NCI-H526 (cell line): Measurements from ENCODE around the gene TIMM10B.

ENCODE experiments used
- DNase-seq, 2 experiments: peaks; one replicate each; lab custom pipeline; 2025; lab: John Stamatoyannopoulos, UW

TIMM10B gene, protein sequence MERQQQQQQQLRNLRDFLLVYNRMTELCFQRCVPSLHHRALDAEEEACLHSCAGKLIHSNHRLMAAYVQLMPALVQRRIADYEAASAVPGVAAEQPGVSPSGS

DNA sequence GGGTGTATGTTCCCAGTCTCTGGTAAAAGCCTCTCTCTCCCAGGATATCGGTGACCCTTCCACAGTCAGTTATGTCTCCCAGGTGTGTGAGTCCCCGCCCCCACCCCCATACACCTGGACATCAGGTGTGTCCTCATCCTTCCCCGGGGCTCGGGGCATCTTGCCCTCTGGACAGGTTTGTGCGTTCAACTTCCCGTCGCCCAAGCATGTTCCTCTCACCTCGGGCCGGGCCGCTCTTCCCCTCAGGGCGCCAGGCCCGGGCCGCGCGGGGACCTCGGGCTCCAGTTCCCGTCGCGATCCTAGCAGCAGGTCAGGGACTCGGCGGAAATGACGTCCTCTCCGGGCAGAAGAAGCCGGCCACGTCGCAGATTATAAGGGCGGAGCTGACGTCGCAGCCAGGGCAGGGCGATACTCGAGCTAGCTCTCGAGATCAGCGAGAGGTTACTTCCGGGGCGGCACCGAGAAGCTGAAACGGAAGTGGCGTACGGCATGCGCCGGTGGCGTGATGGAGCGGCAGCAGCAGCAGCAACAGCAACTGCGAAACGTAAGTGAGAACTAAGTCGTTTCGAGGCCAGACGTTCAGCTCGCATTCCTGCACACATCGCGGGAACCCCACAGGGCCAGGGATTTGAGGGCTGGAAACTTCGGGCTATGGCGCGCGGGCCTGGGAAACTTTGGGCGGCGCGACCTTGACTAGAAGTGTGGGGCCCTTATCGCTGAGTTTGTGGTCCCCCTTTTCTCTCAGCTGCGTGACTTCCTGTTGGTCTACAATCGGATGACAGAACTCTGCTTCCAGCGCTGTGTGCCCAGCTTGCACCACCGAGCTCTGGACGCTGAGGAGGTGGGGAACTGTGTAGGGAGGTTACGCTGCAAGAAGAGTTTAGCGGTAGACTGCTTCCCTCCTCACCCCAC lies at the start of gene TIMM10B, which contains the start of gene ARFIP2:
TSS of gene TIMM10B (plus strand) at position 490 of the 912 bp plus-strand sequence. CDS start at position 506, 16 bp downstream.
TSS of gene ARFIP2 (minus strand) at position 320 of the 912 bp plus-strand sequence. CDS start 910 bp downstream, outside the sequence.
- peak; percentile 97 to 99 for DNase-seq

DNA sequence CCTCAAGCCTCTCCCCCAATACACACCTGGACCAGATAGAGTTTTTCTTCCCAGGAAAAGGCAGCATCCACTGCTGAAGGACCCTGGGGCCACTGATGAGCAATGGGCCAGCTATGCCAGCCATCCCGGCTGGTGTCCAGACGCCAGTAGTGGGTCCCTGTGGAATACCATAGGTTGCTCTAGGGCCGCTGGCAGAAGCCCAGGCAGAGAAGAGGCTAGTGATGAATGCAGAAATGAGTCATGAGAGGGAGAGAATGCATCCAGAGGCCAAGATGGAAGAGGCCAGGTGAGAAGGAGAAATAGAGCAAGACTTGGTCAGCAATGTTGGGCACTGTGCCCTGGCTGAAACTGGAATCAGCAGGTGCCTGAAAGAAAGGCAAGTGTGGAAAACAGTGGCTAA lies 49.4 kb upstream of the TIMM10B start:
- no peak for DNase-seq

DNA sequence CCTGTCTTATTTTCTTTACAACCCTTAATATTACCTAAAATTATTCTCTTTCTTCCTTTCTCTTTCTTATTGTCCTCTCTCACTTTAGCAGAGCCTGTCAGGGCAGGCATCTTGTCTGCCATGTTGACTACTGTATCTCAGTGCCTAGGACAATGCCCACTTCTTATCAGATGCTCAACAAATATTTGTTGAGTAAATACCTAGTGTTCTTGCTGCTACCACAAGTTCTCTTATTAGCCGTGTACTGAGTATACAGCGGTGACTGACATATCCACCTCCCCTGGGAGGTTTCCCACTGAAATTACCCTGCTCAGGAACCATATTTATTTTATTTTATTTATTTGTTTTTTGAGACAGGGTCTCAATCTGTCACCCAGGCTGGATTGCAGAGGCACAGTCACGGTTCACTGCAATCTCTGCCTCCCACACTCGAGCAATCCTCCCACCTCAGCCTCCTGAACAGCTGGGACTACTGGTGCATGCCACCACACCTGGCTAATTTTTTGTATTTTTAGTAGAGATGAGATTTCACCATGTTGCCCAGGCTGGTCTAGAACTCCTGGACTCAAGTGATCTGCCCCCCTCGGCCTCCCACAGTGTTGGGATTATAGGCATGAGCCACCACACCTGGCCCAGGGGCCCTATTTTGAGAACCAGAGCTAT lies 47.2 kb upstream of the TIMM10B start:
- no peak for DNase-seq

DNA sequence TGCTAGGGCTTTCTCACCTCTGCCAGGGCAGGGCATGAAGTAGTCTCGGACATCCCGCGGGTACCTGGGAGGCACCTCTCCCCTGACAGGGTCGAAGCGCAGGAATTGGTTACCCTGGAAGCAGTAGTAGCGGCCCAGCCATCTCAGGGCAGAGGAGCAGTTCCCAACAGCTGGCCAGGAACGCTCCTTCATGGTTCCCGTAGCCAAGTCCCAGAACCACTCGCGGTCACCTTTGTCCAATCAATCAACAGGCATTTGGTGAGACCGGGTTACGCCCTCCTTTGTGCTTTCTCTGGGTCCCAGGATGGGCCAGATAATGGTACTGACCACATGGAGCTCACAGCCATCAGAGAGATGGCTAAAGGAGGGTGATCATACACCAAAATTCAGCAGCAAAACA lies 43.9 kb upstream of the TIMM10B start:
- DNase-seq = no peak

DNA sequence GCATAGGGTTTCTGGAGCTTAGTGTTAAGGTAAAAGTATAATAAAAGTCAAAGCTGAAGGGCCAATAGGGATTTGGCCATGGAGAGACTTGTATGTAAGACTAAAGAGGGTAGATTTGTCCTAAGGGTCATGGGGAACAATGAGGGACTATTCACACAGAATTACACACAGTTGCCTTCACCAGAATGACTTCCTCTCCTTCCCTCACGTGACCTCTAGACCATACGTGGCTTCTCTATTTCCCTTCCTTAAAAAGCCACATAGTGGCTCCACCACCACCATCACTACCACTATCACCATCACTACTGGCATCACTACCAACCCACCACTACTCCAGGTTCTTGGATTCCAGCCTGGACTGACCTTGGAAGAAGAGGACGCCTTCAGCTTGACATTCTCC lies 43.3 kb upstream of the TIMM10B start:
- no peak for DNase-seq

DNA sequence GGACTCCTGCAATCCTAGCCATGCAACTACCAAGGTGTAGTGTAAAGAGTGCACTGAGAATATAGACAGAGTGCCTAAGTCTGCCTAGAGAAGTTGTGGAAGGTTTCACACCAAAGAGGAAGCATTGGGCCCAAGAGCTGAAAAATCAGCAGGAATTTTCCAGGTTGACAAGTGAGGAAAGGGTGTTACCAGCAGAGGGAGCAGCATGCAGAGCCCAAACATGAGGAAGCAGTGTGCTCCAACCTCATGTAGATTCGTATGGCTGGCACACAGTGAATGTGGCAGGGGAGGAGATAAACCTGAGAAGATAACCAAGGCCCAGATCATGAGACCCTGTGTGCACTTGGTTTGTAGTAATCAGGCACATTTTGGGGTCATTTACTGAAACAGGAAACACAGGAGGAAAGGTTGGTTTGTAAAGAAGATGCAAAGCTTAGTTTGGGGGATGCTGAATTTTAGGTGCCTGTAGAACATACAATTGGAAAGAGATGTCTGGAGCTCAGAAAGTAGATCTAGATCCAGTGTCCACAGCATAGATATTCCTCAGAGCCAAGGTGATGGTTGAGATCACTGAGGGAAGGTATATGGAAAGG lies 42.2 kb upstream of the TIMM10B start:
- DNase-seq = peak; percentile 33 to 75

DNA sequence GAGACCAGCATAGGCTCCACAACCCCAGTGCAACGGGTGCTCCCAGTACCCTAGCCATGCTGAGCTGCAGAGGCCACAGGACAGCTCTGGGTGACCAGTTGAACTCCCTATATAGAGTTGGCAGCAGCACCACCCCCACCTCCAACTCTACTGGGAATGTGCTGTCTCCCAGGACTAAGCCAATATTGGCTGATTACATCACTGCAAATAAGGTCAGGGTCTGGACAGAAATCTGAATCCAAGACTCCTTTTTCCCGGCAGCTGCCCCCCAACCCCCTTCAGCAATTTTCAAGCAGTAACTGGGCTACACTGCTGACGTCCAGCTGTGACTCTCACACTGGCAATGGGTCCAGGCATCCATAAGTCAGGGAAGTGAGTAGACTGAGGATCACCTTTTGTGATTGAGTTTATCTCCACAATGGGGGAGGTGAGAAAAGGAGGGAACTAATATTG lies 40.4 kb upstream of the TIMM10B start, which contains the start of gene HPX:
TSS of gene HPX (minus strand) at position 82 of the 453 bp plus-strand sequence. CDS start at position 58, 24 bp downstream.
- no peak for DNase-seq

DNA sequence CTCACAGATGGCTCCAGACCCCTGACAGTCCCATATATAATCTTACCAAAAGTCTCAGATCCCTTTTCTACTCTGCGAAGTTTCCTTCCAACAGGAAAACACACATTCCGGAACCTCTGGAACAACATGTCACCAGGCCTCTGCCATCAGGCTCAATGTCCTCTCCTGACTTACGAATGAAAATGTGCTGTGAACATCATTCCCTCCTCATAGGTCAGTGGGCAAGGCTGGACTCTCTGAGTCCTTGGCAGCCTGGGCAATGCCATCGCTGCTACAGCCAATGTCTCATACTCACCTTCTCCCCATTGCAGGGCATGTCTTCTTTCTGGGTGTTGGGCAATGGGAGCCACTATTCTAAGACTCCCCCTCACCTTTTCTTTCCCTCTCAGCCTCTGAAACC lies 38.9 kb upstream of the TIMM10B start:
- no peak for DNase-seq

DNA sequence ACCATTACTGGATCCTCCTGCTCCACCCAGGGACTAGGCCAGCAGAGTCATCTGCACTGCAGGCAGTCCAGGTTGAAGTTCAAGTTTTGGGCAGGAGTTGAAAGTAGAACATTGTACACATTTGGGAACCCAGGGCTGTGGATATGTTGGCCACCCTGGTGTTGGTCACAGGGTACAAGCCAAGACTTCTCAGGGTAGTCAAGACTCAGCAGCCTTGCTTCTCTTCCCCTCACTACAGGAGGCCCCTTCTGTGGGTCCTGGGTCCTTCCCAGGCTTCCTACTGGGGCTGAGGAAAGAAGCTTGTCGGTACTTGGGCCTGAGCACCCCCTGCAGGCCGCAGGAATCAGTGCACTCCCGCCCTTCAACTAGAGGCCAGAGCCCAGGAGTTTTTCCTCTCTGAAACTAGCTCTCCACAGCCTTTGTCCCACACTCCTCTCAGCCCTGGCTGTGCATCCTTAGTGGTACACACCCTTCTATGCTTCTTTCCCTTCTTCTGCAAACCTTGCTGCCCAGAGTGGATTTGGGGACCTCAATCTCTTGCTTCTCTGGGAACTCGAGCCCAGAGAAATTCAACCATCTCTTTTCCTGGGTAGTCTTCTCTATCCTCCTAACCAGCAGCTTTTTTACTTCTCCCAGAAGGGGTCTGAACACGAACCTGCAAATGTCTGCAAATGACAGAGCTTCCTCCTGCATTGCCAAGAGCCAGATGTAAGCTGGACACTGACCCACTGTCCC lies 37.9 kb upstream of the TIMM10B start:
- DNase-seq = peak; percentile 49 to 81

DNA sequence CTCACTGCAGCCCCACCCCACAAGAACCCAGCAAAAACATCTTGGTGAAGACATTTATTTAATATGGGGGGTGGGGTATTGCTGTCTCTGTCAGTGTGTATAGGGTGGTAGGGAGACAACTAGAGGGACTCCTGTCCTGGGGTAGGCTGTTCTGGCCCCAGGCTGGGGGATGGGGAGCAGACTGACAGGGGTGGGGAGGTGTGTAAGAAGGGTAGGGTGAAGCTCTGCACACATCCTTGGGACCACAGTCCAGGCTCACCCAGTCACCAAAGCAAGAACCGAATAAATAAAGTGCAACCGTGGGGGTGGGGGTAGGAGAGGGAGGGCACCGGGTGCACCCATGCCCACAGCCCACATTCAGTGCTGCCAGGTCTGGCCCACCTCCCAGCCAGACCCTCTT lies 32.7 kb upstream of the TIMM10B start:
- DNase-seq = no peak

DNA sequence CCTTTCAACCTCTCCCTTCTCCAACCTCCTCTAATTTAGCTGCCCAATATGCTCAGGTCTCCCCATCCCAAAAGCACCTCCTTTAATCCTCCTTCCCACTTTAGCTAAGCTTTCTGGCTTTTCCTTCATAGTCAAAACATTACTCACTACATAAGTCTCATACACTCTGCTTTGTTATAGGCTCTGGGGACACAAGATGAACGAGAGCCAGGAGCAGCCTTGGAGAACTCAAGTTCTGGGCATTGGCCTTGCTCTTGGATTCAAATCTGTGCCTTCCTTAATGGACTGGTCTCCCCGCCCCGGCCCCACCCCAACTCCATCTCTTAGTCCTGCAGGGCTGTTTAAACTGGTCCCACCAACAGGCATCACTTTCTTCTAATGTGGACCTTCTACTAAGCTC lies 29.1 kb upstream of the TIMM10B start:
- no peak for DNase-seq

DNA sequence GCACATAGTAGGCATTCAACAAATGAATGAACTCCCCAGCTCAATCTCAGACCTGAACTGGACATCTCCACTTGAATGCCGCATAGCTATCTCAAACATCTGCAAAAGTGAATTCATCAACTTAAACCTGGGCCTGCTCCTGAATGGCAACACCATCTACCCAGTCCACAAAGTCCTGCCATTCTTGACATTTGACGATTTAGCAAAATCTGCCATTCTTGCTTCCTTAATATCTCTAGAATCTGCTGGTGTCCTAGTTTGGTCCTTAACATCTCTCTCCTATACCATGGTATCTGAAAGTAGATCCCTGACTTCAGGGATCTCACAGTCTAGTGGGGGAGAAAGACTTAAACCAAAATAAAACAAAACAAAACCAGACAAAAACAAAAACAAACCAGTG lies 28.1 kb upstream of the TIMM10B start:
- no peak for DNase-seq

DNA sequence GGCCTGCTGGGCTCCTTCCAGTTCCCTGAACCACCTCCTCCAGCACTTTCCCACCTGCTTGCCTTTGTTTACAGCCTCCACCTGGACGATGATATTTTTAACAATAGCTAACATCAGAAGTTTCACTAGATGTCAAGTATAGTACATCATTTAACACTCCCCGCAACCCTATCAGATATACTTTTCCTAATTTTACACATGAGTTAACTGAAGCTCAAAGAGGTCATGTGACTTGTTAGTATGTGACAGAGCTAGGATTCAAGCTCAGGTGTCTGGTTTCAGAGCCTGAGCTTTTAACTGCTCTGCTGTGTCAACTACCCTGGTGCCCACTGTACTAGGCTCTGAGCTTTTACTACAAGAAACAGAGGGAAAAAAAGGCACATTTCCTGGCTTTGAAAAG lies 26.2 kb upstream of the TIMM10B start:
- peak in 1 of 2 experiments; percentile 24 for DNase-seq

DNA sequence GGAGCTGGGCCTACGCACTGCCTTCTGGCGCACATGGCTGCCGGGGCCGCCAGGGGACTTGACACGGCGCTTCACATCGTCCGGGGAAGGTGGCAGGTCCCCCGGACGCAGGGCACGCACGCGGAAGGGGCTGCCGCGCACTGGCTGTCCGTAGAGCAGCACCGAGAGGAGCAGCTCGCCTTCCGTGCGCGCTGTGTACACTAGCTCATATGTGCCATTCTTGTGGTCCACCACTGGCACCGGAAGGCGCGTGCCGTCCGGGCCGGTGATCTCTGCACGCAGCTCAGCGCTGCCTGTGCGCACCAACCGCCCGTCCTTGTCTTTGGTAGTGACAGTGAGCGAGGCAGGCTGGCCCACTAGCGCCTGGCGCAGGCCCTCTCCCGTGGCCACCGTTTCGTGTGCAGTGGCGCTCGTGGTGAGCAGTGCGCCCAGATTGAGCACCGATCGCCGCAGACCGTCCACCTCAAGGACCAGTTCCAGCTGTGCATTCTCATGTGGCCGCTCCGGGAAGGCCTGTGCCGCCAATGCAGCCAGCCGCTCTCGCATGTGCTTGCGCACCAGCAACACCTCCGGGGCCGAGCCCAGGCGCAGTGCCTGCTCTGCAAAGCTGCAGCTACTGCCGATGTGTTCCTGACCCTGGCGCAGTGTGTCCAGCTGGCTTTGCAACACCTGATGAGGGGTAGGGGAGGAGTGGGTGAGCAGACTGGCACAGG lies 24.8 kb upstream of the TIMM10B start:
- DNase-seq = no peak

DNA sequence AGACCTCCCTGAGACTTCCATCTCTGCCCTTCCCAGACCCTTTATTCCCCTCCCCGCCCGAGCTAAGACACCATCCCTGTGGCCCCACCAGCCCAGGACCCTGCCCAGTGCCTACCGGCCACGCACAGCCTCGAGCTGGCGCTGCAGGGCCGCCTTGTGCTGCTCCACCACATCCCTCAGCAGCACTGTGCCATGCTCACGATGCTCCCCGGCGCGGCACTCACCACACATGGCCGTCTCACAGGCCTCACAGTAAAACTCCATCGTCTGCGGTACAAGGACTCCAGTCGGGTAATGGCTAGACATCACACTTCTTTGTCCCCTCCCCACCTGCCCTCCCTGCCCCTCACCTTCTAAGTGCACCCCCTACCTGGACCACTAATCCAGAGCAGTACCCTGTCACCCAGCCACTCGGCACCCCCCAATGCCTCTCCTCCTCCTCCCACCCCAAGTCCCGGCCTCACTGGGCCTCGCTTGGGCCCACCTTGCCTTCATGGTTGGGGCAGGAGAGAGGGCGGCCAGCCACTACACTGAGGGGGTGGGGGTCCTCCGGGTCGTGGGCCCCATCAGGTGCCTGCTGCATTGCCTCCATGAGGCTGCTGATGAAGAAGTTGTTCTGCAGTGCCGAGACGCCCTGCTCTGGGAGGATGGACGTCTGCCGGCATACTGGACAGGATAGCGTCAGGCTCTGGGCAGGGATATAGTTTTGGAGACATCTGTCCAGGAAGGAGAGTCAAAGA lies 23.6 kb upstream of the TIMM10B start:
- DNase-seq = no peak

DNA sequence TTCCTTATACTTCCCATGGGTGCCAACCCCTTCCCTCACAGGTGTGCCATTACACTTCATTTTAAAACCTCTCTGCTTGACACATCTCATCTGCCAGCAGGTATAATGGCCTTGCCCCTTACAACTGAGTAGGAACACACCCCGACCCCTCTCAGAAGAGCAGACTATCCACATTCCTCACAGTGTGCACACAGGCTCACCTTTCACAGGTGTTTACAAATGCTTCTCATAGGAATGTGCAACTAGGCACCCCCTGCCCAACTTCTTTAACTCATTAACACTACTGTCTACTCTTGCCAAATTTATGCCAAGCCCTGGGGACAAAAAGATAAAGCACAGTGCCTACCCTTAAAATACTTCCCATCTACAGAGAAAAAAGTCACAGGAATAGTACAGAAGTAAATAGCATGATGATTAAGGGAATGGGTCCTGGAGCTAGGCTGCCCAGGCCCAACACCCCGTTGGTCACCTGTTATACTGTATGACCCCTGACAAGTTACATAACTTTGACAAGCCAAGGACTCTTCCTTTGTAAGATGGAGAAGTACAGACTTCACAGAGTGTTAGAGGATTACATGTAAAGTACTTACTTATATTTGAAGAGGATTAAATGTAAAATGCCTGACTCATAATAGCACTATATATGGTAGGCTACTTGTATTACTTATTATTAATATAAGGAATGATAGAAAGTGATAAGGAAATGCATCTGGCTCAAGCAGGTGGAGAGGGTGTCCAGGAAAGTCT lies 22.8 kb upstream of the TIMM10B start:
- no peak for DNase-seq

DNA sequence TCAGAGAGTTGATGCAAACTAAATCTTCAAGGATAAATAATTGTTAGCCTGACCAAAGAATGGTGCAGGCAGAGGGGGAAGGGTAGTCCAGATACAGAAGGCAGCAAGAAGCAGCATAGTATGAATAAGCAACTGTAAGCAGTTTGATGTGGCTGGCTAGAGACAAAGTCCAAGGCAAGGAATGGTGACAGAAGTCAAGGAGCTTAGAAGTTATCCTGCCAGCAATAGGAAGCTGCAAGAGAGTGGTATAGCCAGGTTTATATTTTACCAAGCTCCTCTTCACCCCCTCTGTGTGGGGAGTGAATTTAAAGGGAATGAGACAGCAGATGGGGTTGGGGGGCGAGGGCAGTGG lies 22.2 kb upstream of the TIMM10B start:
- DNase-seq = no peak

DNA sequence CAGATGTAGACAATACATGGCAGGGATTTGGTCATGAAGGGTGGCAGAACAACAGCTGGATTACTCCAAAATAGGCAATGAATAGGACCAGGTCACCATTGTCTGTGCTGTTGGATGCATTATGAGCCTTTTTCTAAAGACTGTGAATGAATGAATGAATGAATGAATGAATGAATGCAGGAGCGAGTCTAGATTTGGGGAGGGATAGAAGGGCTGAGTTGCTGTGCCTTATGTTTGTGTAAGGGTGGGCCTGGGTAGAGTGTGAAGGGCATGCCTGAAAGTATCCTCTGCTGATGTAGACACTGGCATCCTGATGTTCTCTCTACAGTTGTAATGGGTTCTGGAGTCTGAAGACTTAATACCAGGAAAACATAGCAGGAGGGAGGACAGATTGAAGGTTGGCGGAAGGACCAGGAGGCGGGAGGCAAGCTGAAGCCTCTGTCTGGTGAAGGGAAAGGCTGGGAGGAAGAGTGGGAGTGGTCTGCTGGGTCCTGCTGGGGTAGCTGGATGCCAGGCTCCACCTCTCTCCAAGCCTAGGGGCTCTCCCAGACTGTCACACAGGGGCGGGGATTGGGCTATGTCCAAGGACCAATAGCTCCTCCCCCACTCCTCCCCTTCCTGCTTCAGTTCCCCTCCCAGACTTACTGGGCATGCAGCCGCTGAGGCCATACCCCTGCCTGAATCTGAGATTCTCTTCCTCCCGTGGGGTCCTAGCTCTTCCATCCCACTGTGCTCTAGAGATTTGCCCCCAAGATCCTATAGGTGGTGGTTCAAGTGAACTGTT lies 12.4 kb upstream of the TIMM10B start:
- DNase-seq = peak in 1 of 2 experiments; percentile 71

DNA sequence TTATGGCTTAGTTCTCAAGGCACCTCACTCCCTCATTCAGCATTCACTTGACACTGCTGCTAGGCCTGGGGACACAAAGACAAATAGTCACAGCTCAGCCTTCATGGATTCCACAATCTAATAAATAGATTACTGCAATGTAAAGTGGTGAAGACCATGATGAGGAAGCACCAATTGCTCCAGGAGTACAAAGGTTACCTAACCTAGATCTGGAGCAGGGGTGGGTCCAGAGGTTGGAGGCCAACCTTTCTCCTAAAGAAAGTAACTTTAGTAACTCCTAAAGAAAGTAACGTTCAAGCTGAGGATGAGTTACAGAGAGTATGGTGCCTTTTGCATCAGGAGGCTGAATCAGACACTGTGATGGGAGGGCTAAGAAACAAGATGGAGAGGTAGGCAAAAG lies 11.7 kb upstream of the TIMM10B start:
- no peak for DNase-seq
